H1 (cell line): ENCODE results near the gene LRWD1. TPM values are rescaled to one million over a fixed set of nuclear protein-coding genes. Genes with fewer than 3 reads are reported as not detected.

ENCODE experiments used
- CTCF ChIA-PET: fragments of 300-600 bp; sonication (Branson Sonifier 250); formaldehyde crosslinking; loops from one replicate; lab custom pipeline; 2021; ENCODE audit not compliant: partially characterized antibody; lab: Charles Lee
- POLR2A ChIA-PET: fragments of 300-600 bp; sonication (Branson Sonifier 250); formaldehyde crosslinking; loops from one replicate; lab custom pipeline; 2021; ENCODE audit warnings: inconsistent platforms; ENCODE audit not compliant: partially characterized antibody; lab: Charles Lee
- DNase-seq, 2 experiments: peaks; one replicate each; pipeline versions ENCODE4 v3.0.0 to v3.0.0-alpha.2; 2010 to 2022; ENCODE audit warnings: low spot score in 2 of 2, low read depth in 1 of 2, mixed read lengths in 1 of 2
- FAIRE-seq: peaks from 2 replicates; lab custom pipeline; 2011; peaks lifted over from hg19 to GRCh38; lab: Jason Lieb, UNC
- H2AFZ ChIP-seq: 2 replicates; pipeline ENCODE4 v1.8.1; 2012; ENCODE audit warnings: low read length, inconsistent platforms
- H2AK5ac ChIP-seq: 2 replicates; pipeline ENCODE4 v1.6.1; 2013; ENCODE audit warnings: low read depth, low read length
- H2BK120ac ChIP-seq: replicated peaks from 2 replicates; pipeline ENCODE3; 2013; ENCODE audit warnings: low read depth, low read length, inconsistent platforms
- H2BK12ac ChIP-seq: 2 replicates; pipeline ENCODE4 v1.6.1; 2013; ENCODE audit warnings: low read depth, low read length
- H2BK15ac ChIP-seq: 2 replicates; pipeline ENCODE4 v1.6.1; 2013; ENCODE audit warnings: low read length
- H2BK20ac ChIP-seq: 2 replicates; pipeline ENCODE4 v1.6.1; 2013; ENCODE audit warnings: low read length
- H2BK5ac ChIP-seq: 2 replicates; pipeline ENCODE4 v1.6.1; 2013; ENCODE audit warnings: low read depth, low read length
- H3K14ac ChIP-seq: 2 replicates; pipeline ENCODE4 v1.6.1; 2013; ENCODE audit warnings: inconsistent platforms; ENCODE audit not compliant: insufficient read length
- H3K18ac ChIP-seq: 2 replicates; pipeline ENCODE4 v1.6.1; 2013; ENCODE audit warnings: low read length; ENCODE audit errors: extremely low read depth
- H3K23ac ChIP-seq: 2 replicates; pipeline ENCODE4 v1.6.1; 2013; ENCODE audit warnings: inconsistent platforms; ENCODE audit not compliant: insufficient read length
- H3K23me2 ChIP-seq: 2 replicates; pipeline ENCODE4 v1.6.1; 2013; ENCODE audit warnings: low read depth, low read length
- H3K27ac ChIP-seq: 2 replicates; pipeline ENCODE4 v1.6.1; 2011; ENCODE audit warnings: low read depth, low read length, inconsistent platforms
- H3K27me3 ChIP-seq, 4 experiments: replicated peaks in 1 of 4; 1 replicate in 1 of 4; 2 replicates in 3 of 4; pipeline versions ENCODE4 v1.6.1 to v1.8.1; 2011 to 2013; ENCODE audit warnings: low read length in 3 of 4, mild to moderate bottlenecking in 3 of 4, inconsistent platforms in 2 of 4, mixed read lengths in 2 of 4, moderate library complexity in 1 of 4; ENCODE audit not compliant: control insufficient read depth in 3 of 4, insufficient read depth in 3 of 4; ENCODE audit errors: extremely low read depth in 1 of 4
- H3K36me3 ChIP-seq, 4 experiments: 2 replicates each; pipeline versions ENCODE4 v1.6.1 to v1.8.1; 2011 to 2013; ENCODE audit warnings: mild to moderate bottlenecking in 4 of 4, low read length in 3 of 4, moderate library complexity in 2 of 4, control low read depth in 1 of 4, inconsistent platforms in 1 of 4; ENCODE audit not compliant: insufficient read depth in 4 of 4, control insufficient read depth in 2 of 4
- H3K4ac ChIP-seq: replicated peaks from 2 replicates; pipeline ENCODE3; 2013; ENCODE audit warnings: low read length, low read depth, mixed read lengths, inconsistent platforms; ENCODE audit not compliant: insufficient read length
- H3K4me1 ChIP-seq, 4 experiments: replicated peaks in 1 of 4; 1 replicate in 1 of 4; 2 replicates in 3 of 4; pipeline versions ENCODE4 v1.6.1 to v1.8.1; 2011 to 2013; ENCODE audit warnings: low read length in 3 of 4, inconsistent platforms in 2 of 4, mixed read lengths in 1 of 4; ENCODE audit not compliant: insufficient read depth in 4 of 4, control insufficient read depth in 3 of 4
- H3K4me2 ChIP-seq, 2 experiments: 2 replicates each; pipeline versions ENCODE4 v1.6.1 to v1.8.1; 2011 to 2013; ENCODE audit warnings: low read depth in 2 of 2, low read length in 2 of 2, control low read depth in 1 of 2, inconsistent platforms in 1 of 2, mild to moderate bottlenecking in 1 of 2; ENCODE audit not compliant: insufficient read depth in 1 of 2
- H3K4me3 ChIP-seq, 4 experiments: fragments of 200-600, 300-600 bp in 1 of 4; sonication (generic), shearing (Covaris generic), sonication (Bioruptor Twin) in 1 of 4; 2 replicates each; pipeline versions ENCODE4 v1.5.1 to v1.8.1; 2011 to 2016; ENCODE audit warnings: low read length in 4 of 4, low read depth in 3 of 4, control low read depth in 2 of 4, inconsistent platforms in 2 of 4, mild to moderate bottlenecking in 2 of 4, mixed read lengths in 1 of 4, moderate library complexity in 1 of 4; ENCODE audit not compliant: insufficient read depth in 2 of 4; ENCODE audit errors: extremely low read depth in 1 of 4
- H3K56ac ChIP-seq: replicated peaks from 2 replicates; pipeline ENCODE3; 2013; ENCODE audit warnings: low read depth, mild to moderate bottlenecking, mixed read lengths, low read length, inconsistent platforms; ENCODE audit not compliant: insufficient read length
- H3K79me1 ChIP-seq: 2 replicates; pipeline ENCODE4 v1.6.1; 2013; ENCODE audit warnings: low read depth, low read length, control low read depth
- H3K79me2 ChIP-seq, 2 experiments: 2 replicates each; pipeline versions ENCODE4 v1.6.1 to v1.8.1; 2012 to 2013; ENCODE audit warnings: low read length in 2 of 2, mild to moderate bottlenecking in 2 of 2, inconsistent platforms in 1 of 2; ENCODE audit not compliant: insufficient read depth in 2 of 2, control insufficient read depth in 1 of 2
- H3K9ac ChIP-seq, 4 experiments: replicated peaks in 1 of 4; 1 replicate in 1 of 4; 2 replicates in 3 of 4; pipeline versions ENCODE4 v1.6.1 to v1.8.1; 2011 to 2013; ENCODE audit warnings: low read depth in 3 of 4, low read length in 3 of 4, control low read depth in 2 of 4, mild to moderate bottlenecking in 2 of 4, moderate library complexity in 2 of 4, inconsistent platforms in 1 of 4; ENCODE audit errors: extremely low read depth in 1 of 4
- H3K9me3 ChIP-seq, 2 experiments: 2 replicates each; pipeline versions ENCODE4 v1.6.1 to v1.8.1; 2012 to 2013; ENCODE audit warnings: mild to moderate bottlenecking in 2 of 2, moderate library complexity in 2 of 2, control low read depth in 1 of 2, inconsistent platforms in 1 of 2, low read depth in 1 of 2, low read length in 1 of 2, mixed read lengths in 1 of 2; ENCODE audit not compliant: insufficient read depth in 2 of 2
- H4K20me1 ChIP-seq, 2 experiments: replicated peaks in 1 of 2; 2 replicates each; pipeline versions ENCODE3 to v1.8.1; 2011 to 2013; ENCODE audit warnings: inconsistent platforms in 2 of 2, low read length in 2 of 2, mild to moderate bottlenecking in 1 of 2; ENCODE audit not compliant: insufficient read depth in 2 of 2, control insufficient read depth in 1 of 2
- H4K5ac ChIP-seq: 2 replicates; pipeline ENCODE4 v1.6.1; 2013; ENCODE audit warnings: low read length, low read depth, mixed read lengths, inconsistent platforms; ENCODE audit not compliant: insufficient read length
- H4K8ac ChIP-seq: 2 replicates; pipeline ENCODE4 v1.8.0; 2013; ENCODE audit warnings: mild to moderate bottlenecking, moderate library complexity, low read length, inconsistent platforms; ENCODE audit not compliant: insufficient read depth; ENCODE audit errors: extremely low read depth
- H4K91ac ChIP-seq: replicated peaks from 2 replicates; pipeline ENCODE3; 2013; ENCODE audit warnings: low read length, mixed read lengths, inconsistent platforms; ENCODE audit not compliant: insufficient read length
- CEBPB ChIP-seq: IDR thresholded peaks from 2 replicates; pipeline ENCODE4 v1.6.1; 2012; ENCODE audit warnings: low read depth, low read length
- CHD2 ChIP-seq: IDR thresholded peaks from 2 replicates; pipeline ENCODE4 v1.6.1; 2012; ENCODE audit warnings: low read length, improper control_type of control experiment
- CTBP2 ChIP-seq: IDR thresholded peaks from 2 replicates; pipeline ENCODE4 v1.7.0; 2011; ENCODE audit warnings: borderline replicate concordance, mild to moderate bottlenecking, moderate library complexity, mixed read lengths, low read length; ENCODE audit not compliant: insufficient read depth, insufficient read length
- HDAC2 ChIP-seq, 2 experiments: fragments of 300-600 bp in 1 of 2; sonication (generic) in 1 of 2; IDR thresholded peaks; 2 replicates each; pipeline ENCODE4 v1.6.1; 2011 to 2012; ENCODE audit warnings: low read depth in 2 of 2, low read length in 2 of 2, mild to moderate bottlenecking in 2 of 2, moderate library complexity in 2 of 2, borderline replicate concordance in 1 of 2, inconsistent platforms in 1 of 2
- NRF1 ChIP-seq: IDR thresholded peaks from 2 replicates; pipeline ENCODE4 v1.6.1; 2011; ENCODE audit warnings: mild to moderate bottlenecking, low read depth, low read length, improper control_type of control experiment
- TCF12 ChIP-seq: IDR thresholded peaks from 2 replicates; pipeline ENCODE4 v1.6.1; 2011; ENCODE audit warnings: low read depth, mild to moderate bottlenecking, low read length
- WGBS, 2 experiments: shearing (Covaris generic) in 1 of 2; methylation state at CpG; one replicate each; pipeline versions ENCODE4 v1.1.6 to v1.1.7; 2013 to 2015; ENCODE audit warnings: low lambda C conversion rate in 2 of 2, mixed read lengths in 2 of 2, inconsistent platforms in 1 of 2, low coverage in 1 of 2, missing lambda C conversion rate in 1 of 2; ENCODE audit not compliant: insufficient replicate concordance in 2 of 2, insufficient coverage in 1 of 2, insufficient read length in 1 of 2; ENCODE audit errors: extremely low coverage in 1 of 2, missing lambda C conversion rate in 1 of 2; 5-methylcytosine and 5-hydroxymethylcytosine counted together
- polyA plus RNA-seq, 7 experiments: library from polyadenylated mRNA; depleted of rRNA in 3 of 7; stranded (reverse) in 5 of 7; unstranded in 2 of 7; fragments of >200 nt in 5 of 7; fragments of 200-250 nt in 2 of 7; gene quantifications; 1 replicate in 5 of 7; 2 replicates in 1 of 7; 4 replicates in 1 of 7; pipeline versions ENCODE4 v1.2.1 to v1.2.3, GENCODE V29; 2011 to 2013; ENCODE audit warnings: missing spikeins in 2 of 7, mixed read lengths in 2 of 7
- total RNA-seq: library from RNA; stranded (reverse); fragmentation: NEBNext Ultra II Directional; extraction: Animal tissue kit (Norgen Biotek cat#: 25700); gene quantifications from 2 replicates; pipeline ENCODE4 v1.2.1, GENCODE V29; 2021

LRWD1 gene
- total and polyA plus RNA-seq, 2 of the 8 experiments (the other 6 are each of a cell fraction or from before 2014, with no cell fraction given), result 23.4 to 26.8 TPM

- H3K4me3 ChIP-seq, result peak overlapping the region; percentile 82 to 99 (median 88)
- no peak overlapping the region for H3K23ac ChIP-seq
- peaks cover 5% of the 10 kb centered on the region; the same call in 1 of the 2 replicates for H3K23me2 ChIP-seq
- DNase-seq (no peak), FAIRE-seq (no peak)
- WGBS, 2 experiments, result 23% methylated on average over 24 of the region's 24 CpGs; no CpG with 5 or more reads in 1 of the 2 experiments
- H3K4me2 ChIP-seq, result peak overlapping the region; percentile 88 to 98
- ChIA-PET POLR2A (interaction anchor here (0.6 to 2.0 kb wide), 10 partner anchors 8 to 393 kb away, joined by 3 to 6 read pairs (median 4); no protein-coding TSS in a partner anchor), CTCF (interaction anchor here (0.6 to 1.7 kb wide), 9 partner anchors 14 to 1204 kb away, joined by 3 to 8 read pairs (median 4); no protein-coding TSS in a partner anchor)
- H2AFZ ChIP-seq, result peak overlapping the region; percentile 64
- peak overlapping the region; percentile 90; the same call in 1 of the 2 replicates for H3K18ac ChIP-seq
- H3K4me1 ChIP-seq, result peaks cover 0 to 10% (median 1%) of the 10 kb centered on the region in 4 experiments; a peak in 3 of 7 replicates
- no peaks in the 10 kb centered on the region for H3K9me3 ChIP-seq
- H2BK20ac ChIP-seq, result no peak overlapping the region
- no peak overlapping the region for H2BK120ac ChIP-seq
- peak overlapping the region; percentile 73 for H4K5ac ChIP-seq
- peak overlapping the region; percentile 32; the same call in 1 of the 2 replicates for H2AK5ac ChIP-seq
- no peak overlapping the region for H3K14ac ChIP-seq
- no peak overlapping the region for H2BK12ac ChIP-seq
- H4K20me1 ChIP-seq, result peaks cover 0 to 8% of the 10 kb centered on the region in 2 experiments
- no peaks in the 10 kb centered on the region; a peak in 1 of 7 replicates for H3K27me3 ChIP-seq
- H2BK15ac ChIP-seq, result no peak overlapping the region
- peaks cover 9% of the 10 kb centered on the region for H3K79me1 ChIP-seq
- peak overlapping the region; percentile 12; the same call in 1 of the 2 replicates for H3K27ac ChIP-seq
- peak overlapping the region; percentile 90 for H3K56ac ChIP-seq
- H3K79me2 ChIP-seq, result peaks cover 0 to 11% of the 10 kb centered on the region in 2 experiments; a peak in 2 of 4 replicates
- peaks cover 0 to 6% (median 4%) of the 10 kb centered on the region in 4 experiments; a peak in 4 of 8 replicates for H3K36me3 ChIP-seq
- H3K9ac ChIP-seq, result peak overlapping the region; percentile 68 to 86 (median 82)
- peak overlapping the region; percentile 81 for H3K4ac ChIP-seq
- peak overlapping the region; percentile 80; the same call in 1 of the 2 replicates for H2BK5ac ChIP-seq
- peak overlapping the region; percentile 93 for H4K91ac ChIP-seq
- peak overlapping the region; percentile 94 for H4K8ac ChIP-seq
- TF ChIP-seq TCF12, result no peak
- TF ChIP-seq CEBPB, result no peak
- TF ChIP-seq CTBP2, result no peak
- no peak for TF ChIP-seq NRF1
- no peak for TF ChIP-seq HDAC2 (IDR thresholded peaks at IDR 0.05; ENCODE audit: borderline replicate concordance in 1 of 2, low read depth in 2 of 2, low read length in 2 of 2)
- no peak for TF ChIP-seq CHD2
Measured at GRCh38 chr7:102463841-102464576, 775 bp upstream of the LRWD1 start.
